Cardiac septum (tissue), 1 donor: ENCODE data around the gene C19orf38. TPM values are rescaled to one million over a fixed set of nuclear protein-coding genes. Genes with fewer than 3 reads are reported as not detected.

ENCODE experiments used
- DNase-seq: peaks from one replicate; pipeline ENCODE4 v3.0.0-alpha.2; 2020; ENCODE audit warnings: low spot score
- intact Hi-C: fragments of 100-400 bp; cut with DNase I; formaldehyde crosslinking; loops from one replicate; pipeline ENCODE4 v1.14.0; 2022
- long read RNA-seq: library from polyadenylated mRNA; unstranded; transcript quantifications from one replicate; pipeline ENCODE4 v2.0.0, GENCODE V29; 2021
- total RNA-seq: library from RNA; stranded (reverse); fragmentation: NEBNext Ultra II Directional; extraction: Animal tissue kit (Norgen Biotek cat#: 25700); gene quantifications from one replicate; pipeline ENCODE4 v1.2.1, GENCODE V29; 2021
- donor health status: DM: no; HTN: no; CAD: no.

C19orf38 gene
- 0.32 TPM for total RNA-seq
- long read RNA-seq = 0 reads

GRCh38 chr19:10848230-10848856 lies at the start of gene C19orf38:
TSS of gene C19orf38 (plus strand) at chr19:10848415. CDS start at chr19:10848509, 94 bp downstream.
- intact Hi-C loops = no loop called here
- DNase-seq = peak; percentile 88

GRCh38 chr19:10800488-10800887 lies 47.7 kb upstream of the C19orf38 start:
- intact Hi-C loops = no loop called here
- no peak for DNase-seq

GRCh38 chr19:10802479-10802878 lies 45.7 kb upstream of the C19orf38 start:
- intact Hi-C loops = no loop called here

DNA sequence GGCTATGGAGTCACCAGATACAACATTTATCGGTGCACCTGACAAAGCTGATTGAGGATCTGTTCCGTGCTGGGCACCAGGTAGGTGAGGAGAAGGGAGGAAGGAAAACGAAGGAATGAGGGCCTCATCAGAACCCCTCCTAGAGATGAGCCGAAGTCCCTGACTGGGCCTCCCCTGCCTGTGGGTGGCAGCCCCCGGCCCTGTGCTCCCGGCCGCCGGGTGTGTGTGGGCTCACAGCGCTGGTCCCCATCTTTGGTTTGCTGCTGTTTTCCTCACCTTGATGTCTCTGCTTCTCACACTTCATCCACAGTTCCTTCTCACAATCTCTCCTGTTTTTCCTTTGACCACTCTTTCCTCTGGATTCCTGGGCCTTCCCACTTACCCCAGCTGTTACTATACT lies 45.0 kb upstream of the C19orf38 start:
- intact Hi-C loops = no loop called here
- DNase-seq = no peak

More at GRCh38 chr19:10802479-10802878, 45.7 kb upstream of the C19orf38 start:
- no peak for DNase-seq

- intact Hi-C loops = no loop called here
- peak; percentile 89 for DNase-seq
These were observed 43.0 kb upstream of the C19orf38 start for GRCh38 chr19:10805065-10805757.

DNA sequence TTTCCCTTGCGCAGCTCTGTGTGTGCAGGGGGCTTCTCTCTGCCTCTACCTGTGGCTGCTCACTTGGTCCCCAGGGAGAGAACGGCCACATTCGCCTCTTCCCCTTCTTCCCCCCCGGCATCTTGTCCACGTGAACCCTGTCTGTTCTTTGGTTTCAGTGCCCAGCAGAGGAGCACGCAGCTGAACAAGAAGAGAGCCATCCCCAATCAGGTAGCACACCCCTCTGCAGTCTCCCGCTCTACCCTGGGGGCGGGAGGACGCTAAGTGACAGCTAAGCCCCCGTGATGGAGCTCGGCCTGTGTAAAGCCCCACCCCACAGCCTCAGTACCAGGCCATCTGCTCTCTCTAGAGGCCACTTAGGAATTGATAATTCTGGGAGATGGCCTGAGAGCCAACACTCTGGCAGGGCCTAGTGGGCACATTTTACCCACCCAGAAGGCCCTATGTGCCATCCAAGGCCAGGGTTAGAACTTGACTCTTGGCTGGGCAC lies 42.4 kb upstream of the C19orf38 start:
- no peak for DNase-seq
- intact Hi-C loops = no loop called here

DNA sequence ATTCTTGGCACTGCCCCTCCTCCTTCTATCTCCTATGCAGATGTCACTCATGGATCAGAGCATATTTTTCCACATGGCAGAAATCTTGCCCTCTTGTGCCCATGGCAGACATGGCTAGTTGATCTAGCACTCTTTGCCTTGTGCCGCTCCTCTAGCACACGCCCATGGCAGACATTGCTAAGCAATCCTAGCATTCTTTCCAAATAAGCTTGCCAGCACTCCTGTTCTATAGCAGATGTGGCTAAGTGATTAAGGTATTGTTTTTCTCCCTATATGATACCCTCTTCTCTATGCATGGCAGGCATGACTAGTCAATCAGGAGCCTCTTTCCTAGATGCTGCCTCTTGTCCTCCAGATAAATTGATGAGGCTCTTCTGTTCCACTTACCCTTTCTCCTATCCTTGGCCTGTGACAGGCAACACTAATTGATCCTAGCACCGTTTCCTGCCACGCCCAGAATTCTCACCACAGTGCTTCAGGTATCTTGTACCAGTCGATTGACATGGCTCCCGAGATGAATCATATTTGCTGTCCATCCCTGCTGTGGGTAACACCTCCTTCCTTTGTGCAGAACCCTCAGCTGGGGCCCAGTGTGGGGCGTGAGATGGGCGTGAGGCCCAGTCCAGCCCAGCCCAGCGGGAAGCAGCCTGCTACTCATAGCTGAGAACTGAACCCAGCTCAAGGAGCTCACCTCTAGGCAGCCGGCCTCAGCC lies 39.1 kb upstream of the C19orf38 start:
- DNase-seq = no peak
- intact Hi-C loops = no loop called here

- DNase-seq = no peak
- intact Hi-C loops = no loop called here
These were observed 38.4 kb upstream of the C19orf38 start for GRCh38 chr19:10809651-10810285.

GRCh38 chr19:10811391-10812111 lies 36.7 kb upstream of the C19orf38 start:
- intact Hi-C loops = no loop called here
- no peak for DNase-seq

DNA sequence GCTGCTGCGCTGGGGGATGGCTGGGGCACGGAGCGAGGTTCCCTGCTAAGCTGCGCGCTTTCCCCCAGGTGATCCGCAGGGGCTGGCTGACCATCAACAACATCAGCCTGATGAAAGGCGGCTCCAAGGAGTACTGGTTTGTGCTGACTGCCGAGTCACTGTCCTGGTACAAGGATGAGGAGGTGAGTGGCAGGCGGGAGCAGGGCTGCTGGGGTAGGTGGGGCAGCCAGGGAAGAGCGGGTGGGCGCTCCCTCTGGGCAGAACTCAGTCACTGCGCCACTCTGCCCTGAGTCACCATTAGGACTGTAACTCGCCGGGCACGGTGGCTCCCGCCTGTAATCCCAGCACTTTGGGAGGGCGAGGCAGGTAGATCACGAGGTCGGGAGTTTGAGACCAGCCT lies 36.0 kb upstream of the C19orf38 start:
- DNase-seq = no peak
- intact Hi-C loops = no loop called here

- peak; percentile 87 for DNase-seq
- intact Hi-C loops = no loop called here
These were observed 35.3 kb upstream of the C19orf38 start for GRCh38 chr19:10812902-10813404.

- intact Hi-C loops = no loop called here
- no peak for DNase-seq
These were observed 33.1 kb upstream of the C19orf38 start for GRCh38 chr19:10815007-10815536.

DNA sequence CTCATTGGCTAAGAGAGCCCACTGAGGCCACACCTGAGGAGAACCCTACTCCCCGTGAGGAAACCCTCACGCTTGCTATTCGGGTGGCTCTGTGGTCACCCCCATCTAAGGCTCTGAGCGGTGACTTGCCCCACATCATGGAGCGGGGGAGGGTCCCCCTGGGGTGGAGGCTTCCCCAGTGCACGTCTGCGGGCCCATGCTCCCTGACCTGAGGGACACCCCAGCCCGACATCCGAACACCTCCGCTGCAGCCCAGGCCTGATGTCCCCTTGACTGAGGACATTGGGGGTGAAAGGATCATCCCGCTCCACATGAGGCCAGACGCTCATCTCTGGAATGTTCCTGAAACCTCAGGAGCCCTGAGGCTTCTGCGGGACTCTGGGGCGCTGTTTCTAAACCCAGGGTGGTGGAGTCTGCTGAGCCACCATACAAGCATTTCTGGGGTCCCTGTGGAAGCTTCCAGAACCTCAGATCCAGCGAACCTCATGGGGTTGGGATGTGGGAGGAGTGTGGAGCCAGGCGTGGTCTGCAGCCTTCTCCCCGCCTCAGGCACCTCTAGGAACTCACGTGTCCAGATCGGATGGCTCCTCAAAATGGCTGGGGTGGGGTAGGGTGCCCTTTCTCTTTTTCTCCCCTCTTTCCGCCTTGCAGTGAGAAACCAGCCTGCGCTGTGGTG lies 32.1 kb upstream of the C19orf38 start:
- intact Hi-C loops = no loop called here
- no peak for DNase-seq

DNA sequence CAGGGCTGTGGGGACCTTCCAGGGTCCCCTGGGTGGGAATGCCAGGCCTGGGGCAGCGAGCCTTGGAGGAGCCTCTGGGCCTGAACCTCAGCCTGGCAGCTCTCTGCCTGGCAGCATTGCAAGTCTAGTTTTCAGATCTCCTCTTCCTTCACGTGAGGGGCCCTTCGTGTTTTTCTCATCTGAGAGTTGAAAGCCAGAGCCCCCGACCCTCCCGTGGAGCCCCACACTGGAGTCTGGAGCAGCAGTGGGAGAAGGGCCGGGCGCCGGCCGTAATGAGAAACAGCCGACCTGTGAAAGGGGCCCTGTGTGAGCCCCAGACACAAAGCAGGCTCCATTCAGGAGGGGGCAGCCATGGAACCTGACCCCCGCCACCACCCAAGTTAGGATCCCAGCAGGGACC lies 31.5 kb upstream of the C19orf38 start:
- DNase-seq = no peak
- intact Hi-C loops = no loop called here

GRCh38 chr19:10817291-10818038 lies 30.8 kb upstream of the C19orf38 start:
- intact Hi-C loops = no loop called here
- no peak for DNase-seq

GRCh38 chr19:10818301-10819123 lies 29.7 kb upstream of the C19orf38 start:
- intact Hi-C loops = no loop called here
- no peak for DNase-seq
